Stimulated activated CD8-positive, alpha-beta memory T cell treated with anti-CD3 and anti-CD28 coated beads, Interleukin-12 subunit alpha, Interleukin-12 subunit beta, amount 100 ng/mL, for 24 hours (primary cell): ENCODE data around the gene PHF12.

Source experiments
- DNase-seq: peaks from one replicate; pipeline ENCODE4 v3.0.0-alpha.2; 2020; ENCODE audit errors: extremely low read depth

PHF12 gene

GRCh38 chr17:28858801-28859355, 92.4 kb downstream of the PHF12 start:
- DNase-seq, result no peak

GRCh38 chr17:28857905-28858800, 93.2 kb downstream of the PHF12 start:
- DNase-seq, result no peak

GRCh38 chr17:28856028-28856574, 95.2 kb downstream of the PHF12 start:
- no peak for DNase-seq

GRCh38 chr17:28855336-28855679, 96.0 kb downstream of the PHF12 start:
- no peak for DNase-seq
